Ovary (tissue), 9 donors: Measurements from ENCODE around the gene SMIM41. TPM values are rescaled to one million over a fixed set of nuclear protein-coding genes. Genes with fewer than 3 reads are reported as not detected.

Source experiments
- DNase-seq, 5 donors: peaks; one replicate each; pipeline ENCODE4 v3.0.0-alpha.2; 2019 to 2020
- H3K27ac ChIP-seq, 2 donors: fragments of 200-600 bp; one replicate each; pipeline versions ENCODE4 v1.5.1 to v1.8.0; 2019 to 2022
- H3K27me3 ChIP-seq: fragments of 200-600 bp; one replicate; pipeline ENCODE4 v1.8.0; 2022
- H3K36me3 ChIP-seq: fragments of 200-600 bp; sonication (generic); one replicate; pipeline ENCODE4 v1.5.1; 2019
- H3K4me1 ChIP-seq: one replicate; pipeline ENCODE4 v1.8.1; 2013; ENCODE audit warnings: mild to moderate bottlenecking, moderate library complexity; ENCODE audit not compliant: insufficient read depth
- H3K4me3 ChIP-seq: fragments of 200-600 bp; sonication (generic); one replicate; pipeline ENCODE4 v1.5.1; 2017
- H3K9me3 ChIP-seq, 2 donors: fragments of 200-600 bp in 1 of 2; sonication (generic) in 1 of 2; one replicate each; pipeline versions ENCODE4 v1.5.1 to v1.8.1; 2013 to 2019; ENCODE audit warnings: mild to moderate bottlenecking in 1 of 2, moderate library complexity in 1 of 2
- EP300 ChIP-seq: sonication (generic); formaldehyde crosslinking; IDR thresholded peaks from one replicate; pipeline ENCODE4 v1.6.1; 2017; ENCODE audit warnings: antibody characterized with exemption
- POLR2A ChIP-seq: fragments of 450-650 bp; IDR thresholded peaks from one replicate; pipeline ENCODE4 v1.6.1; 2017; ENCODE audit warnings: antibody characterized with exemption, mild to moderate bottlenecking, moderate library complexity
- WGBS, 3 donors: extraction: QIAGEN DNeasy Blood & Tissue Kit in 1 of 3; methylation state at CpG; one replicate each; pipeline versions ENCODE4 v1.1.5 to v1.1.7; 2013 to 2017; 5-methylcytosine and 5-hydroxymethylcytosine counted together
- intact Hi-C, 4 donors: fragments of 100-400 bp; cut with DNase I; formaldehyde crosslinking; loops; one replicate each; pipeline versions ENCODE4 v1.11.0 to v1.15.1; 2022 to 2023
- polyA plus RNA-seq, 2 donors: library from polyadenylated mRNA; stranded (reverse); fragments of 200-250 nt in 1 of 2; fragments of 350-450 nt in 1 of 2; fragmentation: Illumina TruSeq in 1 of 2; extraction: RNeasy Lipid Tissue Mini Kit (QIAGEN cat#74804) in 1 of 2; gene quantifications; one replicate each; pipeline ENCODE4 v1.2.3, GENCODE V29; 2013 to 2014
- total RNA-seq, 7 donors: library from RNA; depleted of rRNA in 2 of 7; stranded (reverse); fragments of >200 nt in 2 of 7; fragmentation: NEBNext Ultra II Directional in 3 of 7; extraction: Animal tissue kit (Norgen Biotek cat#: 25700) in 3 of 7; gene quantifications; one replicate each; pipeline versions ENCODE4 v1.1.0 to v1.2.4, GENCODE V29; 2016 to 2023
- TF ChIP-seq, protein P1 (sequence below), 3 donors: fragments of 450-650 bp in 2 of 3; fragments of 200-600 bp in 1 of 3; IDR thresholded peaks; one replicate each; pipeline versions ENCODE4 v1.5.1 to v1.8.0; 2016 to 2022; ENCODE audit warnings: antibody characterized with exemption in 3 of 3, mild to moderate bottlenecking in 1 of 3
- donor health status: DM: no; HTN: no; CAD: no; lungs with moderate emphysema.
- donor health status: DM: no; HTN: no; CAD: no.
- donor health status: Bipolar disorder and iron deficiency.
- donor health status: DM: yes; HTN: yes; CAD: no.
- donor health status: DM: no; HTN: no; CAD: no.
- donor health status: DM: yes; HTN: yes; CAD: no.

The SMIM41 gene
- total and polyA plus RNA-seq, 9 donors, result 0.32 to 4.5 (median 2.8) TPM

DNA sequence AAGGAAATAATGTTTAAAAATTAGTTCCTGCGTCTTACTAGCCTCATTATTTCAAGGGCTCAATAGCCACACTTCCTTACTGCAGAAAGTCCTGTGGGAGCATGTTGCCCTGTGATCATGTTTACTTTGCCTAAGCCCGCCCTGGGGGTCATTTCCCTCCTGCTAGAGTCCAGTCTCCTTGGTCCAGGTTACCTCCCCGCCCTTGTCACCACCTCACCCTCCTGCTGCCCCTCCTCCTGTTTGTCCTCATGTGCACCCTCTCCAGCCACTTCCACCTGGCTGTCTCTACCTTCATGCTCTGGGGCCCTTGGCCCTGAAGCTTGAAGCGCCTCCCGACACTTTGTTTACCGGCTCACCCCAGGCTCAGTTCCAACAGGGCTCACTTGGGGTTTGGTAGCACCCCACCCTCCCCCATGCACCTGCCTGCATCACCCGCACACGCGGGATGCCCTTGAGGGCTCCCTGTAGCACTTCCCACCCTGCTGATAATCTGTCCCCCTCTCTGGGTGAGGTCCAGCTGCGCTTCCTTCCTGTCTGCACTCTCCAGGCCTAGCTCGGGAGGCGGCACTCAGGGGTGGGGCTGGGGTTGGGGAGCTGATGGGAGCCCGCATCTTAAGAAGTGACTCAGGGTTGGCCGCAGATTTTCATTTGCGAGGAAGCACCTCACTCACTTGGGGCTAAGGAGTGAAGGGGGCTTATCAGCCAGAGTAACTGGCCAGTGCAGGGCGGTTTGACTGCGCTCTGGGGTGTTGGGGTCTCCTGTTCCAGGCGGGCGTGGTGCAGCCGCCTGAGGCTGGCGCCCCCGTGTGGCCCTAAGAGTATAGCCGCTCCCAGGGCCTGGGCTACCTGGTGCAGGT, 40.1 kb downstream of the SMIM41 start:
- Histone ChIP-seq H3K36me3 (no peaks in the 10 kb centered on the region), H3K9me3 (no peaks in the 10 kb centered on the region), H3K27me3 (no peaks in the 10 kb centered on the region), H3K27ac (no peak overlapping the region), H3K4me1 (no peaks in the 10 kb centered on the region), H3K4me3 (no peak overlapping the region)
- intact Hi-C loops, result no loop called here
- DNase-seq, result no peak
- 17 to 30% (median 26%) methylated on average over 20 to 23 of the region's 23 CpGs for WGBS, 3 donors
- TF ChIP-seq POLR2A (no peak), EP300 (no peak)
- TF ChIP-seq, protein P1, sequence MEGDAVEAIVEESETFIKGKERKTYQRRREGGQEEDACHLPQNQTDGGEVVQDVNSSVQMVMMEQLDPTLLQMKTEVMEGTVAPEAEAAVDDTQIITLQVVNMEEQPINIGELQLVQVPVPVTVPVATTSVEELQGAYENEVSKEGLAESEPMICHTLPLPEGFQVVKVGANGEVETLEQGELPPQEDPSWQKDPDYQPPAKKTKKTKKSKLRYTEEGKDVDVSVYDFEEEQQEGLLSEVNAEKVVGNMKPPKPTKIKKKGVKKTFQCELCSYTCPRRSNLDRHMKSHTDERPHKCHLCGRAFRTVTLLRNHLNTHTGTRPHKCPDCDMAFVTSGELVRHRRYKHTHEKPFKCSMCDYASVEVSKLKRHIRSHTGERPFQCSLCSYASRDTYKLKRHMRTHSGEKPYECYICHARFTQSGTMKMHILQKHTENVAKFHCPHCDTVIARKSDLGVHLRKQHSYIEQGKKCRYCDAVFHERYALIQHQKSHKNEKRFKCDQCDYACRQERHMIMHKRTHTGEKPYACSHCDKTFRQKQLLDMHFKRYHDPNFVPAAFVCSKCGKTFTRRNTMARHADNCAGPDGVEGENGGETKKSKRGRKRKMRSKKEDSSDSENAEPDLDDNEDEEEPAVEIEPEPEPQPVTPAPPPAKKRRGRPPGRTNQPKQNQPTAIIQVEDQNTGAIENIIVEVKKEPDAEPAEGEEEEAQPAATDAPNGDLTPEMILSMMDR (IDR thresholded peaks at IDR 0.05), result no peak

DNA sequence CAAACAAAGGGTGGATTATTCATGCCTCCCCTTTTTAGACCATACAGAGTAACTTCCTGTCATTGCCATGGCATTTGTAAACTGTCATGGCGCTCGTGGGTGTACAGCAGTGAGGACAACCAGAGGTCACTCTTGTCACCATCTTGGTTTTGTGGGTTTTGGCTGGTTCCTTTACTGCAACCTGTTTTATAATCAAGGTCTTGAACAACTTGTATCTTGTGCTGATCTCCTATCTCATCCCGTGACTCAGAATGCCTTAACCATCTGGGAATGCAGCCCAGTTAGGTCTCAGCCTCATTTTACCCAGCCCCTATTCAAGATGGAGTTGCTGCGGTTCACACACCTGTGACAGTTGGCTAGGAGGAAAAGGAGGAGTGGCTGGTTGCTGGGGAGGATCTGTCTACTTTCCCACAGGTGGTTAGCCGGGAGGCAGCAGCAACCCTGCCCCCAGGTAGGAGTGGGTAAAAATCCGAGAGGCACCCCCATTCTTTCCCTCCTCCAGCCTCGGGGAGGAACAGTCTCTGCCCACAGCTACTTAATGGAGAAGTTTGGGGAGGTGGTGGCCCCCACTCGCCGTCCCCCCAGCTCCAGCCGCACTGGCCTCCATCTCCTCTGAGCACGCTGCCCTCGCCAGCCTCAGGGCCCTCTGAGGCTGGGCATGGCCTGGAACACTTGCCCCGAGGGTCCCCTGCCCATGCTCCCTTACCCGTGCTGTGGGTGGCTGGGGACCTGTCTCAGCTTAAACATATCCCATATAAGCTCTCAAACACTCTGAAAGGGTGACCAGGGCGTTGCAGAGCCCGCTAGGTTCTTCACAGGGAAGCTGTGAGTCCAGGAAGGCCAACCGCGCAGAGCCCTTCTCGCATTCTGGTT, 41.7 kb downstream of the SMIM41 start:
- Histone ChIP-seq H3K27me3 (no peaks in the 10 kb centered on the region), H3K36me3 (no peaks in the 10 kb centered on the region), H3K27ac (no peak overlapping the region), H3K4me1 (peaks cover 1% of the 10 kb centered on the region), H3K4me3 (no peak overlapping the region), H3K9me3 (no peaks in the 10 kb centered on the region)
- WGBS, 3 donors, result 63 to 67% (median 64%) methylated on average over 19 of the region's 19 CpGs
- TF ChIP-seq POLR2A (no peak), EP300 (no peak)
- TF ChIP-seq, protein P1 (IDR thresholded peaks at IDR 0.05), result no peak
- DNase-seq, result no peak
- intact Hi-C loops, result no loop called here

DNA sequence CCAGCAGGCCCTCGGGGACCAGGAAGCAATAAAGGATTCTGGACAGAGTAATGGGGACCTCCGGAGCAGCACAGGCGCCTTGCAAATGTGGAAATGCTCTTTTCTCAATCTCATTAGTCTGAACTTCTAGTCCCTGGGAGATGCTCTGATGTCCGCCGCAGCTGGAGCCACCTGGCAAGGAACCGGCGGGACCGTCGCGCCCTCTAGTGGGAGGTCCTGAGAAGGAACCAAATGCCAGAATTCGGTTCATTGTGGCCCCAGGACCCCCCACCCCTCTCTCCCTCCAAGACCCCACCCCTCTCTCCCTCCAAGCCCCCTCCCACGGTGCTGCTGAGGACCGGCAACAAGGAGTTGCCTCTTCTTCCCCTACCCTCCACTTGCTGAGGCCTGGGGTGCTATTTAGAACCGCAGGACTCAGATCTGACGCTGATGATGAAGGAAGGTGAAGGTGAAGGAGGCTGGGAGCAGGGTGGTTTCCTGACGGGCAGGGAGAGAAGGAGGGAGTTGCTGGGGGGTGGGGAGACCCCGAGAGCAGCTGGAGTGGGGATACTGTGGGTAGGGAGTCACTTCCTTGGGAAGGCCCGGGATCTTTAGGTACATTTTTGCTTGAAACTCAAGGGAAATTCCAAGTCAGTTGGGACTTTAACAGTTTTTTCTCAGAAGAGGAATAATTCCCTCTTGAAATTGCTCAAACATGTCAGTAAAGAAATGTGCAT, 42.5 kb downstream of the SMIM41 start:
- no peak for TF ChIP-seq EP300
- TF ChIP-seq, protein P1 (IDR thresholded peaks at IDR 0.05), result peak; percentile 22 to 60 (median 42)
- Histone ChIP-seq H3K4me3 (no peak overlapping the region), H3K9me3 (no peaks in the 10 kb centered on the region), H3K27ac (no peak overlapping the region), H3K27me3 (no peaks in the 10 kb centered on the region), H3K36me3 (no peaks in the 10 kb centered on the region), H3K4me1 (peaks cover 5% of the 10 kb centered on the region)
- 13 to 16% (median 14%) methylated on average over 18 of the region's 18 CpGs for WGBS, 3 donors
- intact Hi-C loops, result no loop called here
- peak; percentile 62 to 83 (median 72) for DNase-seq

DNA sequence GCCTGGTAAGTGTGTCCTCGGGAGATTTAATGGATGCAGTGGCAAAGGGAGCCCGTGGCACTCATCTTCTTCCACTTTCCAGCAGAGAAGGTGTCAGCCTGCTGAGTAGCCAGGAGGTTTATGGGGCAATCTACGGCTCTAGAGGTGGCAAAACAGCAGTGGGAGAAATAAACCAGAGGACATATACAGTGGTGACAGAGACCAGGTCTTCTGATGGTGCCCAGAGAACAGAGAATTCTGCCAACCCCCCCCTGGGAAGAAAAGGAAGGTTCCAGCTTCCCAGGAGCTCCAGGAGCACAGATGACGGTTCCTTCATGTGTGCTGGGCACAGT, 43.0 kb downstream of the SMIM41 start:
- intact Hi-C loops, result no loop called here

More for the DNA sequence above, 43.0 kb downstream of the SMIM41 start:
- WGBS, 3 donors, result 74 to 87% (median 84%) methylated on average over 4 of the region's 4 CpGs
- H3K9me3 ChIP-seq, result no peaks in the 10 kb centered on the region
- no peak for TF ChIP-seq EP300
- TF ChIP-seq, protein P1 (IDR thresholded peaks at IDR 0.05), result no peak
- H3K27me3 ChIP-seq, result no peaks in the 10 kb centered on the region
- DNase-seq, result no peak
- no peak overlapping the region for H3K4me3 ChIP-seq
- peaks cover 5% of the 10 kb centered on the region for H3K4me1 ChIP-seq
- H3K36me3 ChIP-seq, result no peaks in the 10 kb centered on the region
- no peak overlapping the region for H3K27ac ChIP-seq
